ENCODE measurements around the gene BCL11A. TPM values are rescaled to one million over a fixed set of nuclear protein-coding genes. Genes with fewer than 3 reads are reported as not detected.

Gene BCL11A
- polyA plus RNA-seq, 1 donor from 2014 or later: 44.0 TPM

- Histone ChIP-seq H4K20me1 (ENCODE audit: insufficient read depth) (no peaks in the 10 kb centered on the region), H3F3A (ENCODE audit: insufficient read depth, low read length, poor library complexity, severe bottlenecking) (no peaks in the 10 kb centered on the region), H3K9me3 (ENCODE audit: low read length) (peaks cover 4% of the 10 kb centered on the region), H3K4me3 (ENCODE audit: low read length) (no peak overlapping the region), H3K27ac (ENCODE audit: low read length) (no peak overlapping the region), H2AFZ (ENCODE audit: low read depth, low read length) (no peak overlapping the region), H3K36me3 (ENCODE audit: insufficient read depth, low read length) (no peaks in the 10 kb centered on the region), H3K9ac (ENCODE audit: low read length) (no peak overlapping the region), H3K79me2 (replicated peaks; ENCODE audit: insufficient read depth, low read length) (no peaks in the 10 kb centered on the region), H3K27me3 (ENCODE audit: insufficient read depth, low read depth, low read length) (no peaks in the 10 kb centered on the region), H3K4me2 (ENCODE audit: low read length) (no peak overlapping the region), H3K9me2 (ENCODE audit: insufficient read depth, low read length) (no peaks in the 10 kb centered on the region)
- no peak for TF ChIP-seq CTCF (IDR thresholded peaks at IDR 0.05; ENCODE audit: poor library complexity, severe bottlenecking)
- TF ChIP-seq REST (IDR thresholded peaks at IDR 0.05; ENCODE audit: borderline replicate concordance): no peak
- no peak for TF ChIP-seq POLR2AphosphoS5 (IDR thresholded peaks at IDR 0.05)
Measured at GRCh38 chr2:60602388-60602787, 48.9 kb upstream of the BCL11A start.

GRCh38 chr2:60598271-60598670 lies 44.8 kb upstream of the BCL11A start:
- no peak for TF ChIP-seq TAF1 (IDR thresholded peaks at IDR 0.05; ENCODE audit: low read depth)
- no peak for TF ChIP-seq RAD21 (conservative IDR thresholded peaks at IDR 0.05)
- TF ChIP-seq REST (IDR thresholded peaks at IDR 0.05; ENCODE audit: borderline replicate concordance): no peak
- no peak for TF ChIP-seq POLR2AphosphoS5 (IDR thresholded peaks at IDR 0.05)
- no peak for TF ChIP-seq CTCF (IDR thresholded peaks at IDR 0.05; ENCODE audit: poor library complexity, severe bottlenecking)
- no peak for TF ChIP-seq MXI1 (conservative IDR thresholded peaks at IDR 0.05; ENCODE audit: poor library complexity, severe bottlenecking)
- TF ChIP-seq EP300 (conservative IDR thresholded peaks at IDR 0.05; ENCODE audit: poor library complexity, severe bottlenecking): no peak
- TF ChIP-seq EZH2 (IDR thresholded peaks at IDR 0.05; ENCODE audit: borderline replicate concordance, insufficient read depth, low read length, poor library complexity, severe bottlenecking): no peak
- no peak for TF ChIP-seq SMC3 (conservative IDR thresholded peaks at IDR 0.05; ENCODE audit: poor library complexity)
- no peaks in the 10 kb centered on the region for H3K9me2 ChIP-seq (ENCODE audit: insufficient read depth, low read length)
- no peak overlapping the region for H3K4me2 ChIP-seq (ENCODE audit: low read length)
- no peaks in the 10 kb centered on the region for H3K27me3 ChIP-seq (ENCODE audit: insufficient read depth, low read depth, low read length)
- H3K9ac ChIP-seq (ENCODE audit: low read length): no peak overlapping the region
- peaks cover 4% of the 10 kb centered on the region for H3K9me3 ChIP-seq (ENCODE audit: low read length)
- H3K36me3 ChIP-seq (ENCODE audit: insufficient read depth, low read length): no peaks in the 10 kb centered on the region
- H3K27ac ChIP-seq (ENCODE audit: low read length): no peak overlapping the region
- no peaks in the 10 kb centered on the region for H4K20me1 ChIP-seq (ENCODE audit: insufficient read depth)
- no peak overlapping the region for H2AFZ ChIP-seq (ENCODE audit: low read depth, low read length)
- H3K4me3 ChIP-seq (ENCODE audit: low read length): no peak overlapping the region
- no peaks in the 10 kb centered on the region for H3F3A ChIP-seq (ENCODE audit: insufficient read depth, low read length, poor library complexity, severe bottlenecking)
- H3K79me2 ChIP-seq (replicated peaks; ENCODE audit: insufficient read depth, low read length): no peaks in the 10 kb centered on the region
